GM23338 (cell line): ENCODE results near the gene ALDH5A1. TPM values are rescaled to one million over a fixed set of nuclear protein-coding genes. Genes with fewer than 3 reads are reported as not detected.

Experiments used
- POLR2AphosphoS5 ChIP-seq: IDR thresholded peaks from 2 replicates; pipeline ENCODE4 v1.6.1; 2016; ENCODE audit warnings: antibody characterized with exemption, low read depth
- REST ChIP-seq: IDR thresholded peaks from one replicate; pipeline ENCODE4 v1.6.1; 2018; ENCODE audit warnings: antibody characterized with exemption; ENCODE audit not compliant: unreplicated experiment
- STAT1 ChIP-seq: IDR thresholded peaks from one replicate; pipeline ENCODE4 v1.6.1; 2016; ENCODE audit warnings: antibody characterized with exemption; ENCODE audit not compliant: unreplicated experiment
- ZNF114 ChIP-seq: fragments of 250-450 bp; sonication (Bioruptor Pico); IDR thresholded peaks from 2 replicates; pipeline ENCODE4 v1.5.0; 2020; ENCODE audit warnings: mild to moderate bottlenecking, moderate library complexity
- ZNF462 ChIP-seq: fragments of 250-450 bp; sonication (Bioruptor Pico); IDR thresholded peaks from 2 replicates; pipeline ENCODE4 v1.5.0; 2020; ENCODE audit warnings: mild to moderate bottlenecking, moderate library complexity
- polyA plus RNA-seq: library from polyadenylated mRNA; unstranded; fragments of >200 nt; fragmentation: Nextera tagmentation; extraction: Ambion mirVana; gene quantifications from 2 replicates; pipeline ENCODE4 v1.2.1, GENCODE V29; 2016
- total RNA-seq: library from RNA; depleted of rRNA; stranded (reverse); fragments of >200 nt; shearing (Covaris generic); gene quantifications from 2 replicates; pipeline ENCODE4 v1.2.3, GENCODE V29; 2014
- TF ChIP-seq, protein P1 (sequence below): IDR thresholded peaks from 2 replicates; pipeline ENCODE4 v1.6.1; 2016; ENCODE audit warnings: antibody characterized with exemption

Gene ALDH5A1
- total and polyA plus RNA-seq, 2 experiments from 2014 or later, result 3.1 to 5.2 TPM

- TF ChIP-seq ZNF462 (CRISPR knock-in tag), result no peak
- no peak for TF ChIP-seq REST
- TF ChIP-seq POLR2AphosphoS5, result no peak
- TF ChIP-seq ZNF114 (CRISPR knock-in tag), result no peak
- TF ChIP-seq STAT1, result no peak
- TF ChIP-seq, protein P1, sequence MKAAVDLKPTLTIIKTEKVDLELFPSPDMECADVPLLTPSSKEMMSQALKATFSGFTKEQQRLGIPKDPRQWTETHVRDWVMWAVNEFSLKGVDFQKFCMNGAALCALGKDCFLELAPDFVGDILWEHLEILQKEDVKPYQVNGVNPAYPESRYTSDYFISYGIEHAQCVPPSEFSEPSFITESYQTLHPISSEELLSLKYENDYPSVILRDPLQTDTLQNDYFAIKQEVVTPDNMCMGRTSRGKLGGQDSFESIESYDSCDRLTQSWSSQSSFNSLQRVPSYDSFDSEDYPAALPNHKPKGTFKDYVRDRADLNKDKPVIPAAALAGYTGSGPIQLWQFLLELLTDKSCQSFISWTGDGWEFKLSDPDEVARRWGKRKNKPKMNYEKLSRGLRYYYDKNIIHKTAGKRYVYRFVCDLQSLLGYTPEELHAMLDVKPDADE, result no peak
These were observed 48.1 kb upstream of the ALDH5A1 start (continued) for GRCh38 chr6:24446670-24447069.
